Measurements from ENCODE around the gene TENT4A.
"Not testable (repeated sequence)": the region's sequence is repeated elsewhere in the genome, so short reads cannot be mapped to it uniquely, and the experiment has no call there.

The TENT4A gene

GRCh38 chr5:6713274-6714225, at the start of gene TENT4A:
TSS of gene TENT4A (plus strand) at chr5:6713432. CDS start at chr5:6713984, 552 bp downstream.
- Histone ChIP-seq H4K20me1 (ENCODE audit: insufficient read depth, low read length) (peaks cover 40% of the 10 kb centered on the region), H3K9ac (ENCODE audit: low read length) (peak within 1 kb of the TSS; percentile 95), H3K4me2 (ENCODE audit: low read length) (peak within 1 kb of the TSS; percentile 82), H3K9me3 (ENCODE audit: insufficient read depth, low read length) (no peaks in the 10 kb centered on the region), H3K27ac (ENCODE audit: low read length) (peak within 1 kb of the TSS; percentile 91), H3K36me3 (replicated peaks; ENCODE audit: low read depth, low read length) (peaks cover 21% of the 10 kb centered on the region), H3K4me1 (ENCODE audit: low read length) (peaks cover 47% of the 10 kb centered on the region), H3K27me3 (ENCODE audit: low read depth, low read length) (no peaks in the 10 kb centered on the region), H3K79me2 (ENCODE audit: low read length) (peaks cover 47% of the 10 kb centered on the region), H2AFZ (ENCODE audit: low read depth, low read length) (peak within 1 kb of the TSS; percentile 59; the same call in 1 of the 2 replicates), H3K4me3 (ENCODE audit: low read length) (peak within 1 kb of the TSS; percentile 94)
- TF ChIP-seq CTCF (IDR thresholded peaks at IDR 0.05; ENCODE audit: low read depth, low read length): no peak
- TF ChIP-seq EZH2phosphoT487 (IDR thresholded peaks at IDR 0.05; ENCODE audit: low read depth): no peak

GRCh38 chr5:6666762-6667161, 46.5 kb upstream of the TENT4A start:
- H4K20me1 ChIP-seq (ENCODE audit: insufficient read depth, low read length): no peaks in the 10 kb centered on the region
- no peaks in the 10 kb centered on the region for H3K79me2 ChIP-seq (ENCODE audit: low read length)
- H3K9ac ChIP-seq (ENCODE audit: low read length): no peak overlapping the region
- no peaks in the 10 kb centered on the region for H3K9me3 ChIP-seq (ENCODE audit: insufficient read depth, low read length)
- no peaks in the 10 kb centered on the region for H3K4me1 ChIP-seq (ENCODE audit: low read length)
- H2AFZ ChIP-seq (ENCODE audit: low read depth, low read length): no peak overlapping the region
- TF ChIP-seq EZH2phosphoT487 (IDR thresholded peaks at IDR 0.05; ENCODE audit: low read depth) (no peak), CTCF (IDR thresholded peaks at IDR 0.05; ENCODE audit: low read depth, low read length) (no peak)
- H3K4me3 ChIP-seq (ENCODE audit: low read length): no peak overlapping the region
- H3K36me3 ChIP-seq (replicated peaks; ENCODE audit: low read depth, low read length): no peaks in the 10 kb centered on the region
- no peak overlapping the region for H3K27ac ChIP-seq (ENCODE audit: low read length)
- H3K27me3 ChIP-seq (ENCODE audit: low read depth, low read length): no peaks in the 10 kb centered on the region
- H3K4me2 ChIP-seq (ENCODE audit: low read length): no peak overlapping the region

- Histone ChIP-seq H3K9me3 (ENCODE audit: insufficient read depth, low read length) (no peaks in the 10 kb centered on the region), H3K79me2 (ENCODE audit: low read length) (no peaks in the 10 kb centered on the region), H3K27ac (ENCODE audit: low read length) (no peak overlapping the region), H3K27me3 (ENCODE audit: low read depth, low read length) (no peaks in the 10 kb centered on the region), H3K4me2 (ENCODE audit: low read length) (no peak overlapping the region), H4K20me1 (ENCODE audit: insufficient read depth, low read length) (no peaks in the 10 kb centered on the region), H3K4me1 (ENCODE audit: low read length) (no peaks in the 10 kb centered on the region), H3K9ac (ENCODE audit: low read length) (no peak overlapping the region), H2AFZ (ENCODE audit: low read depth, low read length) (no peak overlapping the region), H3K4me3 (ENCODE audit: low read length) (no peak overlapping the region), H3K36me3 (replicated peaks; ENCODE audit: low read depth, low read length) (no peaks in the 10 kb centered on the region)
- TF ChIP-seq CTCF (IDR thresholded peaks at IDR 0.05; ENCODE audit: low read depth, low read length) (no peak), EZH2phosphoT487 (IDR thresholded peaks at IDR 0.05; ENCODE audit: low read depth) (no peak)
Observed at GRCh38 chr5:6667648-6668047, 45.6 kb upstream of the TENT4A start.

- H2AFZ ChIP-seq (ENCODE audit: low read depth, low read length); H3K36me3 ChIP-seq (replicated peaks; ENCODE audit: low read depth, low read length); H3K9me3 ChIP-seq (ENCODE audit: insufficient read depth, low read length); H3K27me3 ChIP-seq (ENCODE audit: low read depth, low read length); H3K9ac ChIP-seq (ENCODE audit: low read length); H3K79me2 ChIP-seq (ENCODE audit: low read length); H3K4me2 ChIP-seq (ENCODE audit: low read length); H3K4me3 ChIP-seq (ENCODE audit: low read length); H3K27ac ChIP-seq (ENCODE audit: low read length); H4K20me1 ChIP-seq (ENCODE audit: insufficient read depth, low read length); H3K4me1 ChIP-seq (ENCODE audit: low read length): not testable (repeated sequence)
Observed at GRCh38 chr5:6668717-6669116, 44.5 kb upstream of the TENT4A start.
